Mesendoderm (in vitro differentiated cells): ENCODE measurements around the gene MOB3B.
"Not testable (repeated sequence)": the region's sequence is repeated elsewhere in the genome, so short reads cannot be mapped to it uniquely, and the experiment has no call there.

Experiments used
- DNase-seq: peaks from one replicate; pipeline ENCODE4 v3.0.0; 2013
- H2AK5ac ChIP-seq: 2 replicates; pipeline ENCODE4 v1.6.1; 2013; ENCODE audit warnings: low read length, inconsistent platforms
- H2BK120ac ChIP-seq: 2 replicates; pipeline ENCODE4 v1.6.1; 2013; ENCODE audit warnings: low read depth, mild to moderate bottlenecking, low read length, moderate library complexity, mixed read lengths
- H2BK15ac ChIP-seq: replicated peaks from 2 replicates; pipeline ENCODE4 v1.6.1; 2013; ENCODE audit warnings: low read depth, mild to moderate bottlenecking, moderate library complexity
- H2BK5ac ChIP-seq: 2 replicates; pipeline ENCODE4 v1.6.1; 2013; ENCODE audit warnings: low read length, inconsistent platforms
- H3K18ac ChIP-seq: 2 replicates; pipeline ENCODE4 v1.6.1; 2013; ENCODE audit warnings: mild to moderate bottlenecking, low read length, mixed read lengths
- H3K23ac ChIP-seq: one replicate; pipeline ENCODE4 v1.6.1; 2013; ENCODE audit warnings: low read length
- H3K27ac ChIP-seq: 2 replicates; pipeline ENCODE4 v1.5.1; 2013; ENCODE audit warnings: low read depth, mild to moderate bottlenecking, inconsistent platforms, low read length, moderate library complexity
- H3K27me3 ChIP-seq: 2 replicates; pipeline ENCODE4 v1.6.1; 2013; ENCODE audit warnings: low read length, control low read depth, mild to moderate bottlenecking, inconsistent platforms; ENCODE audit not compliant: insufficient read depth, poor library complexity
- H3K36me3 ChIP-seq: 2 replicates; pipeline ENCODE4 v1.6.1; 2013; ENCODE audit warnings: low read length, inconsistent platforms; ENCODE audit not compliant: control insufficient read depth, insufficient read depth
- H3K4ac ChIP-seq: one replicate; pipeline ENCODE4 v1.6.1; 2013; ENCODE audit warnings: low read depth, mild to moderate bottlenecking, low read length, moderate library complexity
- H3K4me1 ChIP-seq: 2 replicates; pipeline ENCODE4 v1.6.1; 2013; ENCODE audit warnings: low read depth, low read length, inconsistent platforms; ENCODE audit not compliant: control insufficient read depth
- H3K4me2 ChIP-seq: 2 replicates; pipeline ENCODE4 v1.6.1; 2013; ENCODE audit warnings: low read length
- H3K4me3 ChIP-seq: 2 replicates; pipeline ENCODE4 v1.5.1; 2013; ENCODE audit warnings: mild to moderate bottlenecking, low read length
- H3K56ac ChIP-seq: one replicate; pipeline ENCODE4 v1.6.1; 2013; ENCODE audit warnings: low read length
- H3K79me1 ChIP-seq: 2 replicates; pipeline ENCODE4 v1.6.1; 2013; ENCODE audit warnings: low read length, inconsistent platforms
- H3K79me2 ChIP-seq: 2 replicates; pipeline ENCODE4 v1.6.1; 2013; ENCODE audit warnings: mild to moderate bottlenecking, low read length; ENCODE audit not compliant: control insufficient read depth, insufficient read depth
- H3K9ac ChIP-seq: 2 replicates; pipeline ENCODE4 v1.6.1; 2013; ENCODE audit warnings: low read length, inconsistent platforms
- H4K5ac ChIP-seq: one replicate; pipeline ENCODE4 v1.6.1; 2013; ENCODE audit warnings: low read length
- H4K8ac ChIP-seq: one replicate; pipeline ENCODE4 v1.6.1; 2013; ENCODE audit warnings: low read depth, mild to moderate bottlenecking, control low read depth, low read length, moderate library complexity
- WGBS: extraction: QIAGEN DNeasy Blood & Tissue Kit; methylation state at CpG from one replicate; pipeline ENCODE4 v1.1.7; 2013; ENCODE audit warnings: low lambda C conversion rate, missing lambda C conversion rate; ENCODE audit not compliant: insufficient coverage; ENCODE audit errors: extremely low coverage; 5-methylcytosine and 5-hydroxymethylcytosine counted together

The MOB3B gene

GRCh38 chr9:27500902-27501301 is 28.7 kb downstream of the MOB3B start:
- not testable (repeated sequence) for H3K4me3 ChIP-seq, H2AK5ac ChIP-seq, DNase-seq, H2BK120ac ChIP-seq, H3K36me3 ChIP-seq, H2BK15ac ChIP-seq, H3K18ac ChIP-seq, H3K79me1 ChIP-seq, H3K9ac ChIP-seq, H4K5ac ChIP-seq, H3K4me1 ChIP-seq, H3K23ac ChIP-seq, H3K79me2 ChIP-seq, H3K27me3 ChIP-seq, H3K4ac ChIP-seq, H3K4me2 ChIP-seq, H2BK5ac ChIP-seq, H3K56ac ChIP-seq, H3K27ac ChIP-seq, H4K8ac ChIP-seq
- no CpG with 5 or more reads among the region's 3 CpGs for WGBS

- Histone ChIP-seq H3K36me3 (no peaks in the 10 kb centered on the region), H3K56ac (no peak overlapping the region), H3K27me3 (peaks cover 1% of the 10 kb centered on the region), H3K18ac (no peak overlapping the region), H4K8ac (no peak overlapping the region), H3K79me2 (no peaks in the 10 kb centered on the region), H3K23ac (no peak overlapping the region), H3K4me2 (no peak overlapping the region), H3K4ac (no peak overlapping the region), H3K27ac (no peak overlapping the region), H3K4me3 (no peak overlapping the region), H2BK15ac (no peak overlapping the region), H3K4me1 (peaks cover 9% of the 10 kb centered on the region), H4K5ac (no peak overlapping the region), H2AK5ac (no peak overlapping the region), H2BK5ac (no peak overlapping the region), H3K79me1 (no peaks in the 10 kb centered on the region), H2BK120ac (no peak overlapping the region), H3K9ac (no peak overlapping the region)
- DNase-seq: peak; percentile 70
- WGBS: no CpG with 5 or more reads among the region's 2 CpGs
These were observed 30.2 kb downstream of the MOB3B start for GRCh38 chr9:27499451-27499850.

- no peaks in the 10 kb centered on the region for H3K27me3 ChIP-seq
- H3K4me2 ChIP-seq: peak overlapping the region; percentile 6
- no peaks in the 10 kb centered on the region for H3K79me2 ChIP-seq
- H3K4me3 ChIP-seq: no peak overlapping the region
- H3K18ac ChIP-seq: no peak overlapping the region
- H2BK5ac ChIP-seq: no peak overlapping the region
- WGBS: no CpG with 5 or more reads among the region's 11 CpGs
- no peak overlapping the region for H3K4ac ChIP-seq
- H3K27ac ChIP-seq: no peak overlapping the region
- no peaks in the 10 kb centered on the region for H3K79me1 ChIP-seq
- no peak overlapping the region for H2BK120ac ChIP-seq
- no peak overlapping the region for H2BK15ac ChIP-seq
- H4K5ac ChIP-seq: no peak overlapping the region
- no peak overlapping the region for H2AK5ac ChIP-seq
- H3K4me1 ChIP-seq: peaks cover 8% of the 10 kb centered on the region
- no peak overlapping the region for H3K56ac ChIP-seq
- no peak for DNase-seq
- H3K23ac ChIP-seq: no peak overlapping the region
- H3K36me3 ChIP-seq: no peaks in the 10 kb centered on the region
- H3K9ac ChIP-seq: no peak overlapping the region
- no peak overlapping the region for H4K8ac ChIP-seq
These were observed 31.7 kb downstream of the MOB3B start for GRCh38 chr9:27497883-27498417.

- H3K56ac ChIP-seq: no peak overlapping the region
- WGBS: no CpG with 5 or more reads among the region's 3 CpGs
- H2BK120ac ChIP-seq: no peak overlapping the region
- H3K27ac ChIP-seq: no peak overlapping the region
- H3K4me2 ChIP-seq: no peak overlapping the region
- H4K8ac ChIP-seq: no peak overlapping the region
- H3K4ac ChIP-seq: no peak overlapping the region
- H3K9ac ChIP-seq: no peak overlapping the region
- H3K18ac ChIP-seq: no peak overlapping the region
- no peaks in the 10 kb centered on the region for H3K79me2 ChIP-seq
- H3K27me3 ChIP-seq: no peaks in the 10 kb centered on the region
- H3K79me1 ChIP-seq: no peaks in the 10 kb centered on the region
- H4K5ac ChIP-seq: no peak overlapping the region
- no peak overlapping the region for H3K4me3 ChIP-seq
- H2BK15ac ChIP-seq: no peak overlapping the region
- peaks cover 8% of the 10 kb centered on the region for H3K4me1 ChIP-seq
- DNase-seq: peak; percentile 47
- no peaks in the 10 kb centered on the region for H3K36me3 ChIP-seq
- H3K23ac ChIP-seq: no peak overlapping the region
- H2AK5ac ChIP-seq: no peak overlapping the region
- H2BK5ac ChIP-seq: no peak overlapping the region
These were observed 33.5 kb downstream of the MOB3B start for GRCh38 chr9:27496135-27496504.

GRCh38 chr9:27495480-27496134 is 34.0 kb downstream of the MOB3B start:
- Histone ChIP-seq H4K5ac (no peak overlapping the region), H2AK5ac (no peak overlapping the region), H3K79me1 (no peaks in the 10 kb centered on the region), H3K27me3 (no peaks in the 10 kb centered on the region), H3K27ac (no peak overlapping the region), H4K8ac (no peak overlapping the region), H3K56ac (no peak overlapping the region), H3K4me1 (peaks cover 8% of the 10 kb centered on the region), H3K36me3 (no peaks in the 10 kb centered on the region), H3K23ac (no peak overlapping the region), H3K4ac (no peak overlapping the region), H3K9ac (no peak overlapping the region), H3K18ac (no peak overlapping the region), H2BK120ac (no peak overlapping the region), H2BK15ac (no peak overlapping the region), H3K79me2 (no peaks in the 10 kb centered on the region), H3K4me3 (no peak overlapping the region), H3K4me2 (no peak overlapping the region), H2BK5ac (no peak overlapping the region)
- no CpG with 5 or more reads among the region's 3 CpGs for WGBS
- peak; percentile 45 for DNase-seq

- Histone ChIP-seq H3K36me3 (no peaks in the 10 kb centered on the region), H3K18ac (no peak overlapping the region), H3K27me3 (no peaks in the 10 kb centered on the region), H2BK15ac (no peak overlapping the region), H3K56ac (no peak overlapping the region), H2AK5ac (no peak overlapping the region), H4K5ac (no peak overlapping the region), H2BK120ac (no peak overlapping the region), H3K9ac (no peak overlapping the region), H4K8ac (no peak overlapping the region), H3K27ac (no peak overlapping the region), H3K4ac (no peak overlapping the region), H3K4me3 (no peak overlapping the region), H3K79me2 (no peaks in the 10 kb centered on the region), H2BK5ac (no peak overlapping the region), H3K79me1 (no peaks in the 10 kb centered on the region), H3K4me2 (no peak overlapping the region), H3K4me1 (peaks cover 4% of the 10 kb centered on the region), H3K23ac (no peak overlapping the region)
- no peak for DNase-seq
- no CpG with 5 or more reads among the region's 1 CpG for WGBS
These were observed 38.5 kb downstream of the MOB3B start for GRCh38 chr9:27491154-27491553.
